Aorta (tissue), 5 donors: ENCODE results near the gene SEC24C. TPM values are rescaled to one million over a fixed set of nuclear protein-coding genes. Genes with fewer than 3 reads are reported as not detected.
A peak's percentile ranks its signal among the peaks of the same experiment; 100 is the strongest.
"Not testable (repeated sequence)": the region's sequence is repeated elsewhere in the genome, so short reads cannot be mapped to it uniquely, and the experiment has no call there.

Experiments
- ATAC-seq: fragments of 200-7000 bp; cut with Tn5 transposase; one replicate; pipeline ENCODE4 v1.9.1; 2022; ENCODE audit warnings: moderate library complexity; ENCODE audit not compliant: low FRiP score
- DNase-seq, 2 donors: peaks; one replicate each; pipeline ENCODE4 v3.0.0-alpha.2; 2020
- H3K27ac ChIP-seq, 2 donors: one replicate each; pipeline ENCODE4 v1.5.1; 2013; ENCODE audit warnings: low read length in 2 of 2, mild to moderate bottlenecking in 2 of 2, moderate library complexity in 2 of 2, control low read depth in 1 of 2, inconsistent platforms in 1 of 2, low read depth in 1 of 2
- H3K27me3 ChIP-seq, 2 donors: one replicate each; pipeline ENCODE4 v1.6.1; 2013; ENCODE audit warnings: control low read depth in 1 of 2, low read length in 1 of 2, mild to moderate bottlenecking in 1 of 2, moderate library complexity in 1 of 2; ENCODE audit not compliant: insufficient read depth in 2 of 2, control insufficient read depth in 1 of 2
- H3K36me3 ChIP-seq, 2 donors: one replicate each; pipeline ENCODE4 v1.6.1; 2013; ENCODE audit warnings: control low read depth in 1 of 2, low read length in 1 of 2, mild to moderate bottlenecking in 1 of 2; ENCODE audit not compliant: insufficient read depth in 2 of 2, control insufficient read depth in 1 of 2
- H3K4me1 ChIP-seq, 2 donors: one replicate each; pipeline ENCODE4 v1.6.1; 2013; ENCODE audit warnings: low read length in 2 of 2, control low read depth in 1 of 2, mild to moderate bottlenecking in 1 of 2, moderate library complexity in 1 of 2; ENCODE audit not compliant: insufficient read depth in 2 of 2, control insufficient read depth in 1 of 2
- H3K4me3 ChIP-seq, 2 donors: one replicate each; pipeline ENCODE4 v1.5.1; 2013; ENCODE audit warnings: low read length in 2 of 2, control low read depth in 1 of 2, mild to moderate bottlenecking in 1 of 2
- H3K9me3 ChIP-seq: one replicate; pipeline ENCODE4 v1.6.1; 2013; ENCODE audit warnings: mild to moderate bottlenecking, low read length; ENCODE audit not compliant: control insufficient read depth
- WGBS, 2 donors: extraction: QIAGEN DNeasy Blood & Tissue Kit; methylation state at CpG; one replicate each; pipeline ENCODE4 v1.1.7; 2013; 5-methylcytosine and 5-hydroxymethylcytosine counted together
- intact Hi-C, 2 donors: fragments of 100-400 bp; cut with DNase I; formaldehyde crosslinking; loops; one replicate each; pipeline versions ENCODE4 v1.14.2 to v1.15.0; 2022
- polyA plus RNA-seq, 2 donors: library from polyadenylated mRNA; stranded (reverse); fragments of 200-250 nt; gene quantifications; one replicate each; pipeline ENCODE4 v1.2.3, GENCODE V29; 2013
- total RNA-seq, 2 donors: library from RNA; stranded (reverse); fragmentation: NEBNext Ultra II Directional; extraction: Animal tissue kit (Norgen Biotek cat#: 25700); gene quantifications; one replicate each; pipeline ENCODE4 v1.2.1, GENCODE V29; 2021
- donor health status: healthy with polysubstance abuse.
- donor health status: Bipolar disorder and iron deficiency.
- donor health status: DM: no; HTN: no; CAD: no.
- donor health status: DM: no; HTN: no; CAD: no.
- donor health status: DM: yes; HTN: yes; CAD: no.

Gene SEC24C
- total and polyA plus RNA-seq, 4 donors: 13.5 to 69.3 (median 55.4) TPM

DNA sequence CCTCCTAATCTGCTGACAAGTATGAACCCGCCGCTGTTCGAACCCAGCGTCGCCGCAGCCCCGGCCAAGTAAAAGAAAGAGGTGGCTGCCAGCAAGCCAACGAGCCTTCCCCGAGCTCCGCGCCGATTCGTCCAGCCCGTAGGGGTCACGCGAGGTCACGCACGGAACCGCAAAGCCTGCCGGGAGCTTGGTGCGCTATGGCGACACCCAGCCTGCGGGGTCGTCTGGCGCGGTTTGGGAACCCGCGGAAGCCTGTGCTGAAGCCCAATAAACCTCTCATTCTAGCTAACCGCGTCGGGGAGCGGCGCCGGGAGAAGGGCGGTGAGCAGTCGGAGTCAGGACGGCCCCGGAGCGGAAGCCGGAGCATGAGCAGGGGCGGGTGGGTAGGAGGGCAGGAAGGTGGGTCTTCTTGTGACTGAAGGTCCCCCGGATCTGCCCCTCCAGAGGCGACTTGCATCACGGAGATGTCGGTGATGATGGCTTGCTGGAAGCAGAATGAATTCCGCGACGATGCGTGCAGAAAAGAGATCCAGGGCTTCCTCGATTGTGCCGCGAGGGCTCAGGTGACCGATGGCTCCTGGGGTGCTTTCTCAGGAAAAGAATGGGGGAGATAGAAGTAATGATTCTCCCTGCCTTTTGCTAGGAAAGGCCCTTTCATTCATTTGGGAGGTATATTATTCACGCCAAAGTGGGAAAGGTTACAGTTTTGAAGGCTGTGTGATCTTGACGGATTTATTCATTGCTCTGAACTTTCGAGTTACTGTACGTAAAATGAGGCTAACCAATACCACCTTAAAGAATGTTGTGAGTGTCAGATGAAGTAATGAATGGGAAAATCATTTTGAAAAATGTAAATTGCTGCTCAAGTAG is 37.9 kb downstream of the SEC24C start, which contains the start of gene CHCHD1:
Gene CHCHD1 (plus strand): TSS at position 170 of the 870 bp plus-strand sequence. CDS start 28 bp downstream, at position 198.
- 0% methylated on average over 57 of the region's 57 CpGs for WGBS, 2 donors
- ATAC-seq (peak; percentile 89), DNase-seq (peak; percentile 96 to 98)
- H3K4me1 ChIP-seq: peaks cover 0 to 4% of the 10 kb centered on the region in 2 donors
- no peaks in the 10 kb centered on the region for H3K9me3 ChIP-seq
- no peaks in the 10 kb centered on the region for H3K36me3 ChIP-seq
- H3K27ac ChIP-seq: peak within 1 kb of the TSS in 1 of 2 donors; percentile 83
- H3K27me3 ChIP-seq: no peaks in the 10 kb centered on the region
- H3K4me3 ChIP-seq: peak within 1 kb of the TSS; percentile 45 to 87
- intact Hi-C loops: no loop called here

DNA sequence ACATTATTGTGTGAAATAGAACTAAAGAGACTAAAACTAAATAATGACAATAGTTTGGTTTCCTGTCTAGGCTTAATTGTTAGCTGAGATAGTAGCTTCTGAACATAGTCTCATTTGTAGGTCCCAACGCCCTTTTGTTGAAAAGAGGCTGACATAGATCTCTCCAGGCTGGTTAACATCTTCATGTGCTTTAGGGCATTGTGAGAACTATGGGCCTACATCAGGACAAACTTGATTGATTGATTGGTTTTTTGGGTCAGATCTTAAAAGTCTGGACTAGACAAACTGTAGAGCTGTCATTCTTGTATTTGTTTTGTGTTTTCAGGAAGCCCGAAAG is 38.5 kb downstream of the SEC24C start:
- intact Hi-C loops: no loop called here
- Histone ChIP-seq H3K36me3 (no peaks in the 10 kb centered on the region), H3K27ac (no peak overlapping the region), H3K4me3 (peak overlapping the region in 1 of 2 donors; percentile 14), H3K4me1 (peaks cover 0 to 4% of the 10 kb centered on the region in 2 donors), H3K9me3 (no peaks in the 10 kb centered on the region), H3K27me3 (no peaks in the 10 kb centered on the region)
- no peak for DNase-seq
- ATAC-seq: no peak
- WGBS, 2 donors: 52 to 53% methylated on average over 2 of the region's 2 CpGs

DNA sequence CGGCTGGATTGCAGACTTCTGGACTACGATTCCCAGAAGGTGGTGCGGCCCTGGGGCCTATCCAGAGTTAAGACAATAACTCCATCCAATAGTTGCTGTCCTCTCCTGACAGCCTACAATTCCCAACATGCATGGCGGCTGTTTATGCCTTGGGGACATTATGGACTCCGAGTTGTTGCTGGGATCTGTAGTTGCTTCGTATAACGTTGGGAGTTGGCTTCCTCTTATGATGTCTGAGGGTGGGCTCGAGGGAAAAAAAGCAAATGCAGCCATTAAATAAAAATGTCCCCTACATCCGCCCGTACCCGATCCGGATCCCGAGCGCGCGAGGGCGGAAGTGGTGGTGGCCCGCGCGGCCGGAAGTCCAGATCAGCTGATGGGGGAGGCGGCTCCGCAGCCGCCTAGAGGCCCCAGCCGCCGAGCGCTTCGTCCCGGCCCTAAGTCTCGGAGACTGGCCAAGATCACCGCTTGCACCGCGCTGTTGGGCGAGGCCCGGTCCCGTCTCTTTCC is 41.1 kb downstream of the SEC24C start, which contains the start of gene ZSWIM8:
Gene ZSWIM8 (plus strand): TSS at position 396 of the 510 bp plus-strand sequence. CDS start 273 bp downstream, outside the sequence.
- WGBS, 2 donors: 0% methylated on average over 36 of the region's 36 CpGs
- peak; percentile 93 to 96 for DNase-seq
- Histone ChIP-seq H3K4me3 (peak within 1 kb of the TSS; percentile 80 to 84), H3K4me1 (peaks cover 0 to 4% of the 10 kb centered on the region in 2 donors), H3K27me3 (no peaks in the 10 kb centered on the region), H3K27ac (peak within 1 kb of the TSS; percentile 1 to 37), H3K36me3 (peaks cover 0 to 6% of the 10 kb centered on the region in 2 donors), H3K9me3 (no peaks in the 10 kb centered on the region)
- peak; percentile 94 for ATAC-seq
- intact Hi-C loops: no loop called here

DNA sequence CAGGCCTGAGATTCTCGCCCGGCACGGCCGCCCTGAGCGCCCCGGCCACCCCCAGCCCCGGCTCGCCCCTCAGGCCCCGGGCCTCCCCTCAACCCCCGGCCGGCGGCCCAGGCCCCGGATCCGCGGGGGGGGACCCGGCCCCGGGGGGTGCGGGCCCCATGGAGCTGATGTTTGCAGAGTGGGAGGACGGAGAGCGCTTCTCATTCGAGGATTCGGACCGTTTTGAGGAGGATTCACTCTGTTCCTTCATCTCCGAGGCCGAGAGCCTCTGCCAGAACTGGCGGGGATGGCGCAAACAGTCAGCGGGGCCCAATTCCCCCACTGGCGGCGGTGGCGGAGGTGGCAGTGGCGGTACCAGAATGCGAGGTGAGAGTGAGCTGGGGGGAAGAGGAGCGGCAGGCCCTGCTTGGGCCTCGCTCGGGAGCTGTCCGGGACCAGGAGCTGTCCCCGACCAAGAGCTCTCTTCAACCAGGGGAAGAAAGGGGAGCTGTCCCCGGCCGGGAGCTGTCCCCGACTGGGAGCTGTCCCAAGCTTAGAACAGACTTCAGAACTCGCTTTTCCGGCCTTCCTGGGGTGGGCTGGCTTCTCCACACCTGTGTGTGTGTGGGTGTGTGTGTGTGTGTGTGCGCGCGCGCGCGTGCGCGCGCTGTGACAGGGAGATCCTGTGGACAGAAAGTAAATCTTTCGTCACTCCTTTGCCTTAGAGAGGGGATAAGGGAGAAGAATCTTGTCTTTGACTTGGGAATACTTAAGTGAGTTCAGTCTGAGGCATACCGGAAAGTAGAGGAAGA is 41.7 kb downstream of the SEC24C start:
- DNase-seq (peak in 1 of 2 donors; percentile 65), ATAC-seq (no peak)
- H3K9me3 ChIP-seq: no peaks in the 10 kb centered on the region
- peaks cover 0 to 4% of the 10 kb centered on the region in 2 donors for H3K4me1 ChIP-seq
- peak overlapping the region; percentile 1 to 37 for H3K27ac ChIP-seq
- H3K4me3 ChIP-seq: peak overlapping the region; percentile 80 to 84
- WGBS, 2 donors: 1% methylated on average over 50 to 54 of the region's 54 CpGs
- H3K27me3 ChIP-seq: no peaks in the 10 kb centered on the region
- intact Hi-C loops: no loop called here
- peaks cover 0 to 7% of the 10 kb centered on the region in 2 donors for H3K36me3 ChIP-seq

DNA sequence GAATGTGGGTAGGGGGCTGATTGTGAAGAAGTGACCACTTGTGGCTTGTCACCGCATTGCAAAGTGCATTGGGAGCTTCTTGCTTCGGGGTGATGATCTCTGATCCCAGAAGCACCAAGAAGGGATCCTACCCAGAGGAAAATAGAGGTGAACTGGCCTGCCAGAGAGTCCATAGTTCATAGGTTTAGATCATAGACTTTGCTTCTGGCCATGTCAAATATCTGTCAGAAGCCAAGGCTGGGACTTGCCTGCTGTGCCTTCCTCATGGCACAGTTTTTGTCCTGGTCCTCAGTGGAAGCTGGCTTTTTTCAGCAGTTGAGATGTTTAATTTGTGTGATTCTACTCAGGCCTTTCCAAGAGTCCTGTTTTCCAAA is 42.3 kb downstream of the SEC24C start:
- H3K27me3 ChIP-seq: no peaks in the 10 kb centered on the region
- peaks cover 0 to 11% of the 10 kb centered on the region in 2 donors for H3K36me3 ChIP-seq
- no peaks in the 10 kb centered on the region for H3K9me3 ChIP-seq
- intact Hi-C loops: no loop called here
- peak in 1 of 2 donors; percentile 6 for DNase-seq
- 0 to 2% methylated on average over 2 of the region's 2 CpGs for WGBS, 2 donors
- H3K4me1 ChIP-seq: no peaks in the 10 kb centered on the region
- H3K4me3 ChIP-seq: peak overlapping the region; percentile 80 to 84
- no peak for ATAC-seq
- H3K27ac ChIP-seq: peak overlapping the region in 1 of 2 donors; percentile 1

DNA sequence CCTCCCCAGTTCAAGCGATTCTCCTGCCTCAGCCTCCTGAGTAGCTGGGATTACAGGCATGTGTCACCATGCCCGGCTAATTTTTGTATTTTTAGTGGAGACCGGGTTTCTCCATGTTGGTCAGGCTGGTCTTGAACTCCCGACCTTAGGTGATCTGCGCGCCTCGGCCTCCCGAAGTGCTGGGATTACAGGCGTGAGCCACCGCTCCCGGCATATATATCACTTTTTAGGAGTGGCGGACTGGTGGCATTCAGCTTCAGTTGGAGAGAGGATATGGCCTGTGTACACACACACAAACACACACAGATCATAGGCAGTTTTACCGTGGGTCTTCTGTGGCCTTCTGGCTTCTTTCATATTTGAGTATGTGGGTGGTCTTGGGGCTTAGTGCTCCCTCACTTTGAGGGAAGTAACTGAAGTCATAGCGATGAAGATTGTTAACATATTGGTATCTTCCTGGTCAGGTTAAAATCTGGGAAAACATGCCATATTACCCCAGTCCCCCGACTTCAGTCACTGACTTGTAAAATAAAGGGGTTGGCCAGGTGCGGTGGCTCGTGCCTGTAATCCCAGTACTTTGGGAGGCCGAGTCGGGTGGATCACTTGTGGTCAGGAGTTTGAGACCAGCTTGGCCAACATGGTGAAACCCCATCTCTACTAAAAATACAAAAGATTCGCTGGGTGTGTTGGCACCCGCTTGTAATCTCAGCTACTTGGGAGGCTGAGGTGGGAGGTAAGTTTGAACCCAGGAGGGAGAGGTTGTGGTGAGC is 43.0 kb downstream of the SEC24C start:
- intact Hi-C loops: not testable (repeated sequence)
- peak in 1 of 2 donors; percentile 36 for DNase-seq

DNA sequence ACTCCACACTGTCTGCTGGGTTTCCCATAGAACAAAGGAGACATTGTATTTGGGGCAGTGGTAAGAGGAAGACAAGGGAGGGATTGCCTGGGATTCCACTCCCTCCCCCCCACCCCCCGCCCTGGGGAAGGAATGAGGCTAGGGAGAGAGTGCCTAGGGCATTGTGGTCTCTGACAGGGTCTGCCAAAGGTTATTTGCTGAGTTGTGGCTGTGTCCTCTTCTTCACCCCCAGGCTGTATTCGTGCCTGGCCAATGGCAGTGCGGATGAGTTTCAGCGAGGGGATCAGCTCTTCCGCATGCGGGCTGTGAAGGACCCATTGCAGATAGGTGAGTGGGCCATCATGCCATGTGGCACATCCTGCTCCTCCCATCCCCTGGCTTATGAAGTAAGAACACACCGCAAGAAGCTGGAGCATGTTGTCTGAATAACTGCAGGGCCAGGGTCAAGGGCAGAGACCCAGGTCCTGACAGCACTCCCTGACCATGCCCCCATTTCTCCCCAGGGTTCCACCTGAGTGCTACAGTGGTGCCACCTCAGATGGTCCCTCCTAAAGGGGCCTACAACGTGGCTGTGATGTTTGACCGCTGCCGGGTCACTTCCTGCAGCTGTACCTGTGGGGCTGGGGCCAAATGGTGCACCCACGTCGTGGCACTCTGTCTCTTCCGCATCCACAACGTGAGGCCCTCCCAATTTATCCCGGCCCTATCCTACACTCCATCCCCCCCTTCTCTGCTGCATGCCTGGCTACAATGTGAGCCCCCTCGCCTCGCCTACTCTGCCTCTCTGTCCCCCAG is 44.9 kb downstream of the SEC24C start:
- intact Hi-C loops: no loop called here
- no peaks in the 10 kb centered on the region for H3K27me3 ChIP-seq
- no peaks in the 10 kb centered on the region for H3K9me3 ChIP-seq
- DNase-seq (peak in 1 of 2 donors; percentile 26), ATAC-seq (no peak)
- 85% methylated on average over 17 of the region's 17 CpGs for WGBS, 2 donors
- H3K4me1 ChIP-seq: no peaks in the 10 kb centered on the region
- H3K4me3 ChIP-seq: no peak overlapping the region
- no peak overlapping the region for H3K27ac ChIP-seq
- peaks cover 0 to 19% of the 10 kb centered on the region in 2 donors for H3K36me3 ChIP-seq

More for the DNA sequence above, 43.0 kb downstream of the SEC24C start:
- peaks cover 0 to 12% of the 10 kb centered on the region in 2 donors for H3K36me3 ChIP-seq
- ATAC-seq, H3K27me3 ChIP-seq, H3K4me3 ChIP-seq, H3K9me3 ChIP-seq, H3K27ac ChIP-seq, H3K4me1 ChIP-seq: not testable (repeated sequence)
- WGBS, 2 donors: 84 to 89% methylated on average over 21 of the region's 21 CpGs
